HEK293 (cell line): ENCODE measurements around the gene SPRY1.
A peak's percentile ranks its signal among the peaks of the same experiment; 100 is the strongest.

Source experiments
- CTCF ChIA-PET: fragments of 350-600 bp; formaldehyde crosslinking; extraction: SDS; loops from one replicate; lab custom pipeline; 2021; ENCODE audit warnings: antibody characterized with exemption; lab: Yijun Ruan, JAX
- POLR2A ChIA-PET: fragments of 300-600 bp; formaldehyde crosslinking; extraction: SDS; loops from one replicate; lab custom pipeline; 2020; ENCODE audit warnings: antibody characterized with exemption, inconsistent platforms; lab: Yijun Ruan, JAX
- H3K27ac ChIP-seq: fragments of 200-500 bp; sonication (Bioruptor generic); 2 replicates; pipeline ENCODE4 v1.5.1; 2014; ENCODE audit warnings: low read depth, low read length, control low read depth, inconsistent platforms; ENCODE audit errors: extremely low read depth
- H3K36me3 ChIP-seq, 2 experiments: fragments of 200-500 bp in 1 of 2; sonication (Bioruptor generic) in 1 of 2; 1 replicate in 1 of 2; 2 replicates in 1 of 2; pipeline ENCODE4 v1.5.1; 2014 to 2017; ENCODE audit warnings: inconsistent platforms in 2 of 2, low read length in 2 of 2; ENCODE audit not compliant: control insufficient read depth in 2 of 2, insufficient read depth in 1 of 2
- H3K4me1 ChIP-seq: fragments of 200-500 bp; sonication (Bioruptor generic); 2 replicates; pipeline ENCODE4 v1.5.1; 2014; ENCODE audit warnings: mild to moderate bottlenecking, low read length, inconsistent platforms; ENCODE audit not compliant: control insufficient read depth, insufficient read depth
- H3K4me3 ChIP-seq: 2 replicates; pipeline ENCODE4 v1.5.1; 2011; ENCODE audit warnings: low read depth, mild to moderate bottlenecking, control low read depth, low read length, moderate library complexity
- H3K9me3 ChIP-seq: fragments of 200-500 bp; sonication (Bioruptor generic); 2 replicates; pipeline ENCODE4 v1.5.1; 2014; ENCODE audit warnings: low read depth, low read length, inconsistent platforms; ENCODE audit not compliant: control insufficient read depth, insufficient read depth
- FEZF1 ChIP-seq: fragments of 450-650 bp; formaldehyde crosslinking; IDR thresholded peaks from 2 replicates; pipeline ENCODE4 v1.5.1; 2016; ENCODE audit warnings: missing biosample characterization, missing genetic modification characterization
- KLF1 ChIP-seq: fragments of 450-650 bp; formaldehyde crosslinking; IDR thresholded peaks from 2 replicates; pipeline ENCODE4 v1.5.1; 2016; ENCODE audit warnings: missing biosample characterization, missing genetic modification characterization
- SETDB1 ChIP-seq: IDR thresholded peaks from one replicate; pipeline ENCODE4 v1.6.1; 2017; ENCODE audit warnings: mild to moderate bottlenecking, low read length, moderate library complexity, mixed read lengths; ENCODE audit not compliant: insufficient read length
- SP3 ChIP-seq: fragments of 450-650 bp; formaldehyde crosslinking; IDR thresholded peaks from 2 replicates; pipeline ENCODE4 v1.5.1; 2016; ENCODE audit warnings: missing biosample characterization, missing genetic modification characterization
- ZBTB8A ChIP-seq: fragments of 450-650 bp; formaldehyde crosslinking; IDR thresholded peaks from 2 replicates; pipeline ENCODE4 v1.5.1; 2016; ENCODE audit warnings: missing biosample characterization, missing genetic modification characterization
- ZNF274 ChIP-seq, 2 experiments: fragments of 200-500 bp in 1 of 2; fragments of 450-650 bp in 1 of 2; sonication (Bioruptor generic) in 1 of 2; formaldehyde crosslinking in 1 of 2; IDR thresholded peaks; 2 replicates each; pipeline versions ENCODE4 v1.5.1 to v1.6.1; 2014 to 2016; ENCODE audit warnings: borderline replicate concordance in 1 of 2, inconsistent platforms in 1 of 2, low read length in 1 of 2, missing biosample characterization in 1 of 2, missing genetic modification characterization in 1 of 2
- ZNF302 ChIP-seq: fragments of 450-650 bp; formaldehyde crosslinking; IDR thresholded peaks from 2 replicates; pipeline ENCODE4 v1.5.1; 2016; ENCODE audit warnings: missing biosample characterization, missing genetic modification characterization, low read depth
- ZNF311 ChIP-seq: fragments of 450-650 bp; formaldehyde crosslinking; IDR thresholded peaks from 2 replicates; pipeline ENCODE4 v1.5.1; 2017; ENCODE audit warnings: missing biosample characterization, missing genetic modification characterization, borderline replicate concordance
- ZNF350 ChIP-seq: fragments of 450-650 bp; formaldehyde crosslinking; IDR thresholded peaks from 2 replicates; pipeline ENCODE4 v1.5.0; 2017; ENCODE audit warnings: missing biosample characterization, mild to moderate bottlenecking, missing genetic modification characterization
- ZNF354C ChIP-seq: fragments of 450-650 bp; formaldehyde crosslinking; IDR thresholded peaks from 2 replicates; pipeline ENCODE4 v1.5.1; 2016; ENCODE audit warnings: missing biosample characterization, missing genetic modification characterization, low read depth, borderline replicate concordance
- ZNF501 ChIP-seq: fragments of 450-650 bp; formaldehyde crosslinking; IDR thresholded peaks from 2 replicates; pipeline ENCODE4 v1.5.1; 2016; ENCODE audit warnings: missing biosample characterization, missing genetic modification characterization
- ZNF548 ChIP-seq: fragments of 450-650 bp; formaldehyde crosslinking; IDR thresholded peaks from 2 replicates; pipeline ENCODE4 v1.5.1; 2016; ENCODE audit warnings: missing biosample characterization, missing genetic modification characterization
- ZNF610 ChIP-seq: fragments of 450-650 bp; formaldehyde crosslinking; IDR thresholded peaks from 2 replicates; pipeline ENCODE4 v1.5.1; 2016; ENCODE audit warnings: missing biosample characterization, missing genetic modification characterization, borderline replicate concordance
- ZNF624 ChIP-seq: fragments of 450-650 bp; formaldehyde crosslinking; IDR thresholded peaks from 2 replicates; pipeline ENCODE4 v1.5.1; 2017; ENCODE audit warnings: missing biosample characterization, missing genetic modification characterization
- ZNF664 ChIP-seq: fragments of 450-650 bp; formaldehyde crosslinking; IDR thresholded peaks from 2 replicates; pipeline ENCODE4 v1.5.1; 2016; ENCODE audit warnings: missing biosample characterization, missing genetic modification characterization
- TF ChIP-seq, protein P1 (sequence below): fragments of 450-650 bp; formaldehyde crosslinking; IDR thresholded peaks from 2 replicates; pipeline ENCODE4 v1.5.1; 2016; ENCODE audit warnings: missing biosample characterization, missing genetic modification characterization
- TF ChIP-seq, protein P2 (sequence below): fragments of 450-650 bp; IDR thresholded peaks from 2 replicates; pipeline ENCODE4 v1.5.1; 2018; ENCODE audit warnings: missing biosample characterization, mild to moderate bottlenecking, missing genetic modification characterization

Gene SPRY1

DNA sequence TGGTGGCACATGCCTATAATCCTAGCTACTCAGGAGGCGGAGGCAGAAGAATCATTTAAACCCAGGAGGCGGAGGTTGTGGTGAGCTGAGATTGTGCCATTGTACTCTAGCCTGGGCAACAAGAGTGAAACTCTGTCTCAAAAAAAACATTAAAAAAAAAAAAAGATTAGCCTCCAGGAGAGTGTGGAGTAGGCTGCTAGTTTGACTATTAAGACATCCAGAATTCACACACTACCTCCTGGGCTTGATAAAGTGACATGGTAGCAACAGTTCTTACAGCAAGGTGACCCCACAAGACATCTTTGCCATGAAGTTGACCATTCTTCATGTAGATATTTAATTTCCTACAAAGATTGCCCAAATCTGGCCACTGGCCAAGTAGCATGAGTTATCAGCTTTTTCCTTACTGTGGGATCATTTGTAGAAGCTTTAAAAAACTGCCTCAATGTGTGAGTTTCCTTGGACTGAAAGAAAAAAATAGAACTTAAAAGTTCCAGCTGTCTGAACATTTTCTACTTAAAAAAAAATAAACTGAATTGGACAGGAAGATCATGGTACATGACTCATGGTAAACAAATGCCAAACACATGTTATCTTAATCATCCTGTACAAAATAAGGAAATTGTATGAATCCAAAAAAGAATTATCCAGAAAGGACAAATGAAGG is 35.3 kb upstream of the SPRY1 start:
- TF ChIP-seq ZNF274 (IDR thresholded peaks at IDR 0.05; ENCODE audit: low read length), result no peak
- no peak for TF ChIP-seq ZNF274 (tag by site-specific recombination; IDR thresholded peaks at IDR 0.05; ENCODE audit: borderline replicate concordance)
- TF ChIP-seq ZNF664 (tag by site-specific recombination), result no peak
- POLR2A ChIA-PET, result no interaction called here
- no peaks in the 10 kb centered on the region for H3K4me1 ChIP-seq
- no peaks in the 10 kb centered on the region for H3K9me3 ChIP-seq
- CTCF ChIA-PET, result interaction anchor here (0.7 kb wide), 2 partner anchors 30 to 256 kb away, joined by 3 to 4 read pairs; no protein-coding TSS in a partner anchor
- H3K27ac ChIP-seq, result no peak overlapping the region
- no peak overlapping the region for H3K4me3 ChIP-seq
- H3K36me3 ChIP-seq, result no peaks in the 10 kb centered on the region

DNA sequence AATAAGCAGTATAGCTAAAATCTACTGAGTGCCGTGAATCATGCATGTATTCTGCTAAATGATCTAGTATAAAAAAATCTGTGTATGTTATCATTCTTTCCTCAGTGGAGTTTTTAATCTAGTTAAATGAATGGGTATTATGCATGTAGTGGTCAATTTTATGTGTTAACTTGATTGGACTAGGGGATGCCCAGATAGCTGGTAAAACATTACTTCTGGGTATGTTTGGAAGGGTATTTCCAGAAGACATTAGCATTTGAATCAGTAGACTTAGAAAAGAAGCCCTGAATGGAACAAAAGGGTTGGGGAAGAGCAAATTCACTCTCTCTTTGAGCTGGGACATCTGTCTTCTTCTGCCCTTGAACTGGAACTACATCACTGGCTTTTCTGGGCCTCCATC is 34.5 kb upstream of the SPRY1 start:
- POLR2A ChIA-PET, result no interaction called here
- CTCF ChIA-PET, result interaction anchor here (0.6 to 0.7 kb wide), 2 partner anchors 30 to 67 kb away, joined by 3 to 4 read pairs; no protein-coding TSS in a partner anchor
- no peak overlapping the region for H3K4me3 ChIP-seq
- no peak overlapping the region for H3K27ac ChIP-seq
- no peaks in the 10 kb centered on the region for H3K36me3 ChIP-seq
- no peaks in the 10 kb centered on the region for H3K9me3 ChIP-seq
- no peaks in the 10 kb centered on the region for H3K4me1 ChIP-seq
- TF ChIP-seq SETDB1 (peak; percentile 37), ZNF311 (tag by site-specific recombination) (no peak)

DNA sequence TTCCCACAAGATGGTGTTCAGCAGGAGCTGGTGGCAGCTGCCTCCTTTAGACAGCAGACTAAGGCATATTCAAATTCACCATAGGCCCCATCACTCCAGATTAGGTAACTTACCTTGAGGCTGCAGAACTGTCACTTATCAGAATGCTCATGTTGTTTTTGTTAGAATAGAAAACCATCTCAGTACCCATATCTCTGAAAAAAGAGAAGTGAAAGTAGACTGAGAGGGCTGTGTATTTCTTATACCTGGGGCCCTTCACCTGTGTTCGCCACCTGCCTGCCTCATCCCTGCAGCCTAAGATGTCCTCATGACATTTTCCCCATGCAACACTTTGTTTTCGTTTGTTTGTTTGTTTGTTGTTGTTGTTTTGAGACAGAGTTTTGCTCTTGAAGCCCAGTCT is 32.9 kb upstream of the SPRY1 start:
- Histone ChIP-seq H3K4me1 (no peaks in the 10 kb centered on the region), H3K27ac (no peak overlapping the region), H3K4me3 (no peak overlapping the region), H3K9me3 (no peaks in the 10 kb centered on the region), H3K36me3 (no peaks in the 10 kb centered on the region)
- POLR2A ChIA-PET, result no interaction called here
- CTCF ChIA-PET, result no interaction called here
- no peak for TF ChIP-seq ZNF302 (tag by site-specific recombination)
- TF ChIP-seq ZNF501 (tag by site-specific recombination), result no peak

DNA sequence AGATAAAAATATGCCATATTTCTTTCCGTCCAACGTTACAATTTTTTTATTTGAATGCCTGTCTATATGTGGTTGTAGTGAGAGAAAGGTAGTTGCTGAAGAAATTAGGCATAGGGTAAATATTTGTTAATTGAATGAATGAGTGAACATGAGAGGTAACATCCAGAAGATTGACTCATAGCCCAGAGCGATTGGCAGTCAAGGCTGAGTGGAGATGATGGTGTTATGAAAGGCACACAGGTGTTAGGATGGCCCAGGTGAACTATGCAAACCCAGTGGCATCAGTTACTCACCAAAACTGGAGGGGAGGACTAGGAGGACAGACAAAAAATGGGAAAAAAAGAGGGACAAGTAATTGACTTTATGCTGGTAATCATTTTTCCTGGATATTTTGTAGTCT is 31.7 kb upstream of the SPRY1 start:
- H3K4me3 ChIP-seq, result no peak overlapping the region
- TF ChIP-seq, protein P1, sequence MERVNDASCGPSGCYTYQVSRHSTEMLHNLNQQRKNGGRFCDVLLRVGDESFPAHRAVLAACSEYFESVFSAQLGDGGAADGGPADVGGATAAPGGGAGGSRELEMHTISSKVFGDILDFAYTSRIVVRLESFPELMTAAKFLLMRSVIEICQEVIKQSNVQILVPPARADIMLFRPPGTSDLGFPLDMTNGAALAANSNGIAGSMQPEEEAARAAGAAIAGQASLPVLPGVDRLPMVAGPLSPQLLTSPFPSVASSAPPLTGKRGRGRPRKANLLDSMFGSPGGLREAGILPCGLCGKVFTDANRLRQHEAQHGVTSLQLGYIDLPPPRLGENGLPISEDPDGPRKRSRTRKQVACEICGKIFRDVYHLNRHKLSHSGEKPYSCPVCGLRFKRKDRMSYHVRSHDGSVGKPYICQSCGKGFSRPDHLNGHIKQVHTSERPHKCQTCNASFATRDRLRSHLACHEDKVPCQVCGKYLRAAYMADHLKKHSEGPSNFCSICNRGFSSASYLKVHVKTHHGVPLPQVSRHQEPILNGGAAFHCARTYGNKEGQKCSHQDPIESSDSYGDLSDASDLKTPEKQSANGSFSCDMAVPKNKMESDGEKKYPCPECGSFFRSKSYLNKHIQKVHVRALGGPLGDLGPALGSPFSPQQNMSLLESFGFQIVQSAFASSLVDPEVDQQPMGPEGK (tag by site-specific recombination), result no peak
- TF ChIP-seq KLF1 (tag by site-specific recombination) (no peak), FEZF1 (no peak), ZNF610 (no peak), ZNF548 (tag by site-specific recombination) (no peak), ZNF624 (no peak), ZBTB8A (no peak), ZNF350 (no peak), ZNF354C (no peak), SP3 (tag by site-specific recombination) (no peak)
- TF ChIP-seq, protein P2, sequence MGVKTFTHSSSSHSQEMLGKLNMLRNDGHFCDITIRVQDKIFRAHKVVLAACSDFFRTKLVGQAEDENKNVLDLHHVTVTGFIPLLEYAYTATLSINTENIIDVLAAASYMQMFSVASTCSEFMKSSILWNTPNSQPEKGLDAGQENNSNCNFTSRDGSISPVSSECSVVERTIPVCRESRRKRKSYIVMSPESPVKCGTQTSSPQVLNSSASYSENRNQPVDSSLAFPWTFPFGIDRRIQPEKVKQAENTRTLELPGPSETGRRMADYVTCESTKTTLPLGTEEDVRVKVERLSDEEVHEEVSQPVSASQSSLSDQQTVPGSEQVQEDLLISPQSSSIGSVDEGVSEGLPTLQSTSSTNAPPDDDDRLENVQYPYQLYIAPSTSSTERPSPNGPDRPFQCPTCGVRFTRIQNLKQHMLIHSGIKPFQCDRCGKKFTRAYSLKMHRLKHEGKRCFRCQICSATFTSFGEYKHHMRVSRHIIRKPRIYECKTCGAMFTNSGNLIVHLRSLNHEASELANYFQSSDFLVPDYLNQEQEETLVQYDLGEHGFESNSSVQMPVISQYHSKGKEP (tag by site-specific recombination), result no peak
- H3K9me3 ChIP-seq, result no peaks in the 10 kb centered on the region
- no peaks in the 10 kb centered on the region for H3K36me3 ChIP-seq
- CTCF ChIA-PET, result no interaction called here
- no peak overlapping the region for H3K27ac ChIP-seq
- POLR2A ChIA-PET, result interaction anchor here (0.5 kb wide), 1 partner anchor 13 kb away, joined by 7 read pairs; no protein-coding TSS in a partner anchor
- H3K4me1 ChIP-seq, result no peaks in the 10 kb centered on the region
